GM23338 (cell line): ENCODE measurements around the gene TMEM88. TPM values are rescaled to one million over a fixed set of nuclear protein-coding genes. Genes with fewer than 3 reads are reported as not detected.

Source experiments
- ATAC-seq: fragments of 200-7000 bp; cut with Tn5 transposase; 3 replicates; pipeline ENCODE4 v1.9.1; 2020
- DNase-seq: peaks from one replicate; pipeline ENCODE4 v3.0.0-alpha.2; 2015; ENCODE audit warnings: low spot score
- H2AFZ ChIP-seq: fragments of 200-600 bp; sonication (generic); 2 replicates; pipeline ENCODE4 v1.8.0; 2016; ENCODE audit warnings: antibody characterized with exemption, mild to moderate bottlenecking, moderate library complexity
- H3F3A ChIP-seq: fragments of 200-600 bp; sonication (generic); replicated peaks from 2 replicates; pipeline ENCODE4 v1.8.0; 2017; ENCODE audit warnings: antibody characterized with exemption, mixed run types, low read depth
- H3K27ac ChIP-seq: fragments of 200-600 bp; sonication (generic); 2 replicates; pipeline ENCODE4 v1.6.1; 2016; ENCODE audit warnings: low read depth
- H3K27me3 ChIP-seq: fragments of 200-600 bp; sonication (generic); 2 replicates; pipeline ENCODE4 v1.8.0; 2016; ENCODE audit warnings: mild to moderate bottlenecking, mixed run types, moderate library complexity; ENCODE audit not compliant: insufficient read depth
- H3K36me3 ChIP-seq: fragments of 200-600 bp; sonication (generic); 2 replicates; pipeline ENCODE4 v1.8.0; 2016; ENCODE audit warnings: mild to moderate bottlenecking; ENCODE audit not compliant: insufficient read depth
- H3K4me1 ChIP-seq: fragments of 200-600 bp; sonication (generic); 2 replicates; pipeline ENCODE4 v1.8.0; 2016; ENCODE audit warnings: mild to moderate bottlenecking, moderate library complexity; ENCODE audit not compliant: insufficient read depth
- H3K4me2 ChIP-seq: fragments of 200-600 bp; sonication (generic); 2 replicates; pipeline ENCODE4 v1.7.1; 2017; ENCODE audit warnings: mixed run types
- H3K4me3 ChIP-seq: fragments of 200-600 bp; sonication (generic); 2 replicates; pipeline ENCODE4 v1.6.1; 2016; ENCODE audit warnings: mixed run types
- H3K79me2 ChIP-seq: fragments of 200-600 bp; sonication (generic); replicated peaks from 2 replicates; pipeline ENCODE4 v1.8.0; 2017; ENCODE audit warnings: mild to moderate bottlenecking; ENCODE audit not compliant: insufficient read depth
- H3K9me2 ChIP-seq: fragments of 200-600 bp; sonication (generic); 2 replicates; pipeline ENCODE4 v1.8.0; 2017; ENCODE audit not compliant: insufficient read depth
- H4K20me1 ChIP-seq: fragments of 200-600 bp; sonication (generic); replicated peaks from 2 replicates; pipeline ENCODE4 v1.8.0; 2017; ENCODE audit warnings: mild to moderate bottlenecking; ENCODE audit not compliant: insufficient read depth
- H3K27ac Mint-ChIP-seq: 2 replicates; pipeline ENCODE4 v1.8.0; 2020; ENCODE audit warnings: inconsistent platforms, mild to moderate bottlenecking, moderate library complexity, mixed read lengths
- H3K27me3 Mint-ChIP-seq: 3 replicates; pipeline ENCODE4 v1.8.0; 2022; ENCODE audit warnings: low read depth, mild to moderate bottlenecking, moderate library complexity, mixed read lengths, inconsistent platforms; ENCODE audit not compliant: insufficient read depth, poor library complexity
- H3K36me3 Mint-ChIP-seq: 3 replicates; pipeline ENCODE4 v1.8.0; 2021; ENCODE audit warnings: low read depth, mild to moderate bottlenecking, inconsistent platforms, moderate library complexity, mixed read lengths
- H3K4me1 Mint-ChIP-seq: 3 replicates; pipeline ENCODE4 v1.8.0; 2020; ENCODE audit warnings: mild to moderate bottlenecking, inconsistent platforms, mixed read lengths
- H3K4me3 Mint-ChIP-seq: 3 replicates; pipeline ENCODE4 v1.8.0; 2021; ENCODE audit warnings: moderate library complexity, mild to moderate bottlenecking, inconsistent platforms, mixed read lengths
- H3K9me3 Mint-ChIP-seq: 3 replicates; pipeline ENCODE4 v1.8.0; 2020; ENCODE audit warnings: moderate library complexity, mild to moderate bottlenecking, inconsistent platforms, mixed read lengths
- CREB1 ChIP-seq: fragments of 250-450 bp; sonication (Bioruptor Pico); IDR thresholded peaks from 2 replicates; pipeline ENCODE4 v1.5.0; 2020; ENCODE audit warnings: low read depth, mild to moderate bottlenecking, moderate library complexity
- CTCF ChIP-seq, 2 experiments: fragments of 200-600 bp in 1 of 2; sonication (generic) in 1 of 2; conservative IDR thresholded peaks; 2 replicates each; pipeline versions ENCODE4 v1.5.1 to v1.6.1; 2016 to 2017; ENCODE audit warnings: antibody characterized with exemption in 2 of 2, low read depth in 2 of 2, mild to moderate bottlenecking in 2 of 2, moderate library complexity in 1 of 2
- ETS1 ChIP-seq: IDR thresholded peaks from 2 replicates; pipeline ENCODE4 v1.6.1; 2016; ENCODE audit warnings: antibody characterized with exemption
- EZH2 ChIP-seq: fragments of 200-600 bp; sonication (generic); IDR thresholded peaks from one replicate; pipeline ENCODE4 v1.8.0; 2017; ENCODE audit warnings: antibody characterized with exemption, mild to moderate bottlenecking, low read depth; ENCODE audit not compliant: unreplicated experiment
- EZH2phosphoT487 ChIP-seq: fragments of 200-600 bp; sonication (generic); IDR thresholded peaks from one replicate; pipeline ENCODE4 v1.8.1; 2018; ENCODE audit warnings: antibody characterized with exemption; ENCODE audit not compliant: unreplicated experiment
- JUNB ChIP-seq: IDR thresholded peaks from one replicate; pipeline ENCODE4 v1.6.1; 2016; ENCODE audit warnings: antibody characterized with exemption; ENCODE audit not compliant: unreplicated experiment
- NANOG ChIP-seq: IDR thresholded peaks from 2 replicates; pipeline ENCODE4 v1.6.1; 2016; ENCODE audit warnings: antibody characterized with exemption, borderline replicate concordance
- POLR2AphosphoS5 ChIP-seq: IDR thresholded peaks from 2 replicates; pipeline ENCODE4 v1.6.1; 2016; ENCODE audit warnings: antibody characterized with exemption, low read depth
- REST ChIP-seq: IDR thresholded peaks from one replicate; pipeline ENCODE4 v1.6.1; 2018; ENCODE audit warnings: antibody characterized with exemption; ENCODE audit not compliant: unreplicated experiment
- STAT1 ChIP-seq: IDR thresholded peaks from one replicate; pipeline ENCODE4 v1.6.1; 2016; ENCODE audit warnings: antibody characterized with exemption; ENCODE audit not compliant: unreplicated experiment
- ZNF114 ChIP-seq: fragments of 250-450 bp; sonication (Bioruptor Pico); IDR thresholded peaks from 2 replicates; pipeline ENCODE4 v1.5.0; 2020; ENCODE audit warnings: mild to moderate bottlenecking, moderate library complexity
- ZNF331 ChIP-seq: fragments of 250-450 bp; sonication (Bioruptor Pico); IDR thresholded peaks from 2 replicates; pipeline ENCODE4 v1.5.0; 2020; ENCODE audit warnings: low read depth, mild to moderate bottlenecking, moderate library complexity
- ZNF462 ChIP-seq: fragments of 250-450 bp; sonication (Bioruptor Pico); IDR thresholded peaks from 2 replicates; pipeline ENCODE4 v1.5.0; 2020; ENCODE audit warnings: mild to moderate bottlenecking, moderate library complexity
- polyA plus RNA-seq: library from polyadenylated mRNA; unstranded; fragments of >200 nt; fragmentation: Nextera tagmentation; extraction: Ambion mirVana; gene quantifications from 2 replicates; pipeline ENCODE4 v1.2.1, GENCODE V29; 2016
- total RNA-seq: library from RNA; depleted of rRNA; stranded (reverse); fragments of >200 nt; shearing (Covaris generic); gene quantifications from 2 replicates; pipeline ENCODE4 v1.2.3, GENCODE V29; 2014

TMEM88 gene
- total and polyA plus RNA-seq, 2 experiments from 2014 or later = 0.58 to 0.97 TPM

- no peaks in the 10 kb centered on the region for H3K9me3 Mint-ChIP-seq
- no peaks in the 10 kb centered on the region; the same call in 2 of the 3 replicates for H3K4me1 Mint-ChIP-seq
- DNase-seq (no peak), ATAC-seq (no peak)
- Histone ChIP-seq H4K20me1 (no peaks in the 10 kb centered on the region), H3K36me3 (0 out of 2 replicates have a peak, but pooled peaks cover 3% of the 10 kb centered on the region), H3K4me2 (no peak overlapping the region), H3K27ac (no peak overlapping the region), H3K4me3 (no peak overlapping the region), H3K9me2 (no peaks in the 10 kb centered on the region), H3F3A (no peaks in the 10 kb centered on the region), H3K4me1 (peaks cover 3% of the 10 kb centered on the region; the same call in 1 of the 2 replicates), H2AFZ (no peak overlapping the region), H3K79me2 (no peaks in the 10 kb centered on the region), H3K27me3 (0 out of 2 replicates have a peak, but pooled peaks cover 2% of the 10 kb centered on the region)
- peaks cover 13% of the 10 kb centered on the region for H3K27me3 Mint-ChIP-seq
- no peak for TF ChIP-seq POLR2AphosphoS5
- no peak for TF ChIP-seq EZH2
- TF ChIP-seq REST = no peak
- no peak for TF ChIP-seq NANOG
- no peak for TF ChIP-seq STAT1
- TF ChIP-seq CREB1 = no peak
- TF ChIP-seq EZH2phosphoT487 = no peak
- no peak for TF ChIP-seq ZNF462 (CRISPR knock-in tag)
- no peak for TF ChIP-seq ZNF331 (CRISPR knock-in tag)
- TF ChIP-seq JUNB = no peak
- TF ChIP-seq ZNF114 (CRISPR knock-in tag) = no peak
- TF ChIP-seq ETS1 = no peak
- no peak for TF ChIP-seq CTCF (conservative IDR thresholded peaks at IDR 0.05; ENCODE audit: low read depth in 2 of 2)
- H3K4me3 Mint-ChIP-seq = no peak overlapping the region
- peaks cover 23% of the 10 kb centered on the region for H3K36me3 Mint-ChIP-seq
- no peak overlapping the region for H3K27ac Mint-ChIP-seq
Measured at GRCh38 chr17:7894226-7894625, 39.4 kb downstream of the TMEM88 start.
